GM18873 (cell line): ENCODE data around the gene BTBD10.
"Not testable (repeated sequence)": the region's sequence is repeated elsewhere in the genome, so short reads cannot be mapped to it uniquely, and the experiment has no call there.

Experiments used
- ATAC-seq: cut with Tn5 transposase; IDR thresholded peaks from one replicate; pipeline ENCODE4 v1.9.1; 2021; ENCODE audit warnings: mild to moderate bottlenecking, moderate library complexity, moderate number of reproducible peaks; ENCODE audit not compliant: unreplicated experiment, low FRiP score

BTBD10 gene

GRCh38 chr11:13445588-13445987 is 17.4 kb downstream of the BTBD10 start:
- no peak for ATAC-seq

GRCh38 chr11:13440100-13440855 is 22.7 kb downstream of the BTBD10 start:
- no peak for ATAC-seq

DNA sequence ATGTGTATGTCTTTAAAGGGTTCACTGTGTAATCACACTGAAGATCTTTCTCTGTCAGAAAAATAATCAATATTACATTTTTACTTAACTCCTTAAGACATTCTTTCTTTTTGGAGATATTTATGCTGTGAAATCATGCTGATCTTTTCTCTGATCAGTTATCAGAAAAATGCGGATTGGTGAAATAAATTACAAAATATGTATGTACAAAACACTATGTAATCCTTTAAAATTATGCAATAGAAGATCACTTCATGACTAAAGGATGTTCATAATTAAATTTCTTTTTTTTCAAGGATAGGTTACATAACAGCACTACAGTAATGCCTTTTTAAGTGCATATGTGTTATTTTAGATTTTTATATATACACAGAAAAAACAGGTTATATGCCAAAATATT is 24.7 kb downstream of the BTBD10 start:
- ATAC-seq = no peak

- ATAC-seq = not testable (repeated sequence)
Measured at GRCh38 chr11:13436836-13437235, 26.2 kb downstream of the BTBD10 start.

GRCh38 chr11:13434247-13435205 is 28.5 kb downstream of the BTBD10 start:
- ATAC-seq = no peak

GRCh38 chr11:13433437-13433836 is 29.6 kb downstream of the BTBD10 start:
- no peak for ATAC-seq

DNA sequence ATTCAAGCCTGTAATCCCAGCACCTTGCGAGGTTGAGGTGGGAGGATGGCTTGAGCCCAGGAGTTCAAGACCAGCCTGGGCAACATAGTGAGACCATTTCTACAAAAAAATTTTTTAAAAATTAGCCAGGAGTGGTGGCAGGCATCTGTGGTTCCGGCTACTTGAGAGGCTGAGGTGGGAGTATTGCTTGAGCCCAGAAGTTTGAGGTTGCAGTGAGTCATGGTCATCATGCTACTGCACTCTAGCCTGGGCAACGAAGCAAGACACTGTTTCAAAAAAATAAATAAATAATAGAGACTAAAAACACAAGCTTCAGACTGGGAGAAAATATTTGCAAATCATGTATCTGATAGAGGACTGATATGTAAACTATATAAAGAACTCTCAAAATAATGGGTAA is 33.2 kb downstream of the BTBD10 start:
- no peak for ATAC-seq

- no peak for ATAC-seq
Measured at GRCh38 chr11:13429288-13429687, 33.7 kb downstream of the BTBD10 start.

- no peak for ATAC-seq
Measured at GRCh38 chr11:13427440-13427839, 35.6 kb downstream of the BTBD10 start.

DNA sequence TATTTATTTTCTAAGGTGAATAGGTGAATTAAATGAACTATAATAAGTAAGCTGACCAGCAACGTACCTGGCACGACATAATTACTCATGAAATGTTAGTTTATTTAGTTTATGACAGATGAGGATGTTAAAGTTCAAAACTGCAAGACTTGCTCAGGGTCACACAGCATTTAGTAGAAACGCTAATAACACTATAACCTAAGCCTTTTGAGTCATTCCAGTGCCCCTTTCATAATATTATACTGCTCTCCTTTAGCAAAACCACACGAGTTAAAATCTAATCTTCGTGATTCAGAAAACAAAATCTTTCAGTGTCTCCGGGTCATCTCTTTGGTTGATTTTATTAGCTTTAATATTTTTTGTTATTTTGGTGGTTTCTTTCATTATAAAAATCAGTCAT is 39.6 kb downstream of the BTBD10 start:
- no peak for ATAC-seq

GRCh38 chr11:13421561-13421960 is 41.5 kb downstream of the BTBD10 start:
- no peak for ATAC-seq

GRCh38 chr11:13415201-13415600 is 47.8 kb downstream of the BTBD10 start:
- no peak for ATAC-seq

DNA sequence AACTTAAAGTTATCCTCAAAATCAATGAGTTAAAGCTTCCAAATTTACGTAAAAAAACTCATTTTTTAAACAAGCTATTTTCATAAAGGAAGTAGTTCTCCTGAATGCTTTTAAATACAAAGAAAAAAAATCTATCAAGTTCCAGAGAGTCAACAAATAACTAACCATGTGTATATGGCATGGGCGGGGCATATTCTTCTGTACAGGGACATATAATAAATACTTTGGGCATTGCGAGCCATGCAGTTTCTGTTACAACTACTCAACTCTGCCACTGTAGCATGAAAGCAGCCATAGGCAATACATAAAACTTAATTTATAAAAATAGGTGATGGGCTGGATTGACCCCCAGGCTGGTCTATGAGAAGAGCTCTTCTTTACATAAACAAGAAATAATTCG is 57.8 kb downstream of the BTBD10 start:
- ATAC-seq = no peak

DNA sequence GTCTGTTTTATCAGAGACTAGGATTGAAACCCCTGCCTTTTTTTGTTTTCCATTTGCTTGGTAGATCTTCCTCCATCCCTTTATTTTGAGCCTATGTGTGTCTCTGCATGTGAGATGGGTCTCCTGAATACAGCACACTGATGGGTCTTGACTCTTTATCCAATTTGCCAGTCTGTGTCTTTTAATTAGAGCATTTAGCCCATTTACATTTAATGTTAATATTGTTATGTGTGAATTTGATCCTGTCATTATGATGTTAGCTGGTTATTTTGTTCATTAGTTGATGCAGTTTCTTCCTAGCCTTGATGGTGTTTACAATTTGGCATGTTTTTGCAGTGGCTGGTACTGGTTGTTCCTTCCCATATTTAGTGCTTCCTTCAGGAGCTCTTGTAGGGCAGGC is 64.7 kb downstream of the BTBD10 start:
- ATAC-seq = not testable (repeated sequence)

DNA sequence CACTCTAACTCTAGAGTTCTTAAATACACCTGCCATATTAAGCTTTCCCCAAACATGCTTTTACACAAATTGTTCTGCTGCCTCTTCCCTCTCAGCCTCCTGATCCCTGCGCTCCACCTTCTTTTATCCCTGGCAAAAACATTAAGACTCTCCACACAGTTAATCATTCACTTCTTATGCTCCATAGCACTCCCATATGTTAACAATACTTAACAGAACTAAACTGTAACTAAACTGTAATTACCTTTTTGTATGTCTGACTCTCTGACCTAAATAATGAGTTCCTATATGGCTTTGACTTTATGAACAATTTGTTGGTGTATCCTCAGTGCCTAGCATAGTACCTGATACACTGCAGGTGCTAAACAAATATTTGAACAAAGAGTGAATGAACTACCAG is 71.8 kb downstream of the BTBD10 start:
- no peak for ATAC-seq

DNA sequence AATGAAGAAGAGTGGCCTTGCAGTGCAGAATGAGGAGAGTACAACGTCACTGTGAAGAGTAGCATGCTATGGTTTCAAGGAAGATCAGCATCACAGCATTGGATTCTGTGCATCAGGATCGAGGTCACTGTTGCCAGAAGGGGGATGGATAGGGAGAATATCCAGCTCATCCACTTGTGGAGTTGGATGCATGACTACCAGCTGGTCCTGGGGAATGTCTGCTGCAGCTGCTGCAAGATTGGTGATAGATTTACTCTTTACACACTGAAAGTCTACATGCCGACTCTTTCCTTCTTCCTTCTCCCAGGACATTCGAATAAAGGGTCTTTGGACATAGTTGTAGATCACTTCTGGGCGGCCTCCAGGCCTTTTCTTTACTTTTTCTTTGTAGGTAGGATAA is 74.3 kb downstream of the BTBD10 start:
- no peak for ATAC-seq

GRCh38 chr11:13386567-13386966 is 76.5 kb downstream of the BTBD10 start:
- ATAC-seq = no peak

DNA sequence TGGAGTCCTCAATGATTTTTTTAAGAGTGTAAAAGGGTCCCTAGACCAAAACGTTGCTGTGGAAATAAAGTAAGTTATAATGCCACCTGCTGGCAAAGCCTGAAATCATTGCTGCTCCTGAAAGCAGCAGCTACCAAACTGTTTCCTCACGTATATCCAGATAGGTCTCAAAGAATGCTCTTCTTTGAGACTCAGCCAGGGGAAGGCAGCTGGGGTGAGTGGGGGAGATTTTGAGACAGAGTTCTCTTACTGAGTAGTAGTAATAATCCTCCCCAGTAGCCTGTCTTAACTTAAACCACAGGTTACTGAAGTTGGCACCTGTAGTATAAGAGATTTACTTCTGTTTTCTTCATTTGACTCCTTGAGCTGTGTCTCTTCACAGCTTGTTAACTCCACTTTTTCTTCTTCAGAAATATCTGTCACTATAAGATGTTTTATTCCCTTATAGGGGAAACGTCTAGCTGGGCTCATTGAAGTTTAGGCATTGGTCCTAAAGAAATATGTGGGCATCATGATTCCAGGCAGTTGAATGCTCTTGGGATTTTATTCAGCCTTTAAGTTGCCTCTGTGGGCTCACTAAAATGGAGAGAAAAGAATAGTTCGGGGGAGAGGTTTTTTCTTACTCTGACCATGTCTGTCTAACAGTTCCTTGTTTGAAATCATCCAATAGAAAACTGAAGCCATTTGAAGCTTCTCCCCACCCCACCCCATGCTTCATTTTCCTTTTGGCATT is 77.9 kb downstream of the BTBD10 start:
- ATAC-seq = no peak

- no peak for ATAC-seq
Measured at GRCh38 chr11:13382751-13383150, 80.3 kb downstream of the BTBD10 start.

DNA sequence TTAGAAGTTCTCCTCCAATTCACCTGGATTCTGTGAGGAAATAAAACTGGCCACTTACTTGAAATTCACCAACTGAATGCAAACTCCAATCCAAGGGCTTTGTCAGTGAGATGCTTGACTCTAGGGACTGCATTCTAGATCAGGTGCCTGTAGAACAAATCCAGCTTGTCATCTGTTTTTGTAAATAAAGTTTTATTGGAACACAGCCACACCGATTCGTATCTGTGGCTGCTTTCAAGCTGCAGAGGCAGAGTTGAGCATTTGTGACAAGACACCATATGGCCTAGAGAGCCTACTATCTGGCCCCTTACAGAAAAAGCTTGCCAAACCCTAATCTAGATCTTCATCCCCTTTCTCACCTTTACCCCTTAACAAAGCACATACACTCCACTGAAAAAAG is 82.3 kb downstream of the BTBD10 start:
- ATAC-seq = no peak

DNA sequence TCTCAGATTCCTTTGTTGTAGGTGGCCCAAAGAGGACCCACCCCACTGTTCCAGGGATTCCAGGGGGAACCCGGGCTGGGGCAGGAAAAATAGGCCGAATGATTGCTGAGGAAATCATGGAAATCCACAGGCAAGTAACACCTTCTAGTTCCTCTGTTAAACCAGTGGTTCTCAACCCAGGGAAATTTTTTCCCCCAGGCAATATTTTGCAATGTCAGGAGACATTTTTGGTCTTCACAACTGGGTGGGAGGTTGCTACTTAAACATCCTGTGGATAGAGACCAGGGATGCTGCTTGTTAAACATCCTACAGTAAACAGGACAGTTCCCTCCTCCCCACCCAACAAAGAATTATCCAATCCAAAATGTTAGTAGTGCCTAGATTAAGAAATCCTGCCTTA is 84.7 kb downstream of the BTBD10 start:
- no peak for ATAC-seq
